Loucy (cell line): Measurements from ENCODE around the gene EBF3.

Experiments used
- CTCF ChIP-seq: fragments of 200-600 bp; sonication (generic); conservative IDR thresholded peaks from 2 replicates; pipeline ENCODE4 v1.5.1; 2014; ENCODE audit warnings: mild to moderate bottlenecking, antibody characterized with exemption, low read length
- EZH2phosphoT487 ChIP-seq: fragments of 200-600 bp; IDR thresholded peaks from 2 replicates; pipeline ENCODE4 v1.6.1; 2018; ENCODE audit warnings: antibody characterized with exemption, mild to moderate bottlenecking, moderate library complexity, borderline replicate concordance

GRCh38 chr10:129905553-129905952, 58.5 kb downstream of the EBF3 start:
- TF ChIP-seq CTCF (no peak), EZH2phosphoT487 (no peak)
